Measurements from ENCODE around the gene BIN1.
A peak's percentile ranks its signal among the peaks of the same experiment; 100 is the strongest.

The BIN1 gene, protein sequence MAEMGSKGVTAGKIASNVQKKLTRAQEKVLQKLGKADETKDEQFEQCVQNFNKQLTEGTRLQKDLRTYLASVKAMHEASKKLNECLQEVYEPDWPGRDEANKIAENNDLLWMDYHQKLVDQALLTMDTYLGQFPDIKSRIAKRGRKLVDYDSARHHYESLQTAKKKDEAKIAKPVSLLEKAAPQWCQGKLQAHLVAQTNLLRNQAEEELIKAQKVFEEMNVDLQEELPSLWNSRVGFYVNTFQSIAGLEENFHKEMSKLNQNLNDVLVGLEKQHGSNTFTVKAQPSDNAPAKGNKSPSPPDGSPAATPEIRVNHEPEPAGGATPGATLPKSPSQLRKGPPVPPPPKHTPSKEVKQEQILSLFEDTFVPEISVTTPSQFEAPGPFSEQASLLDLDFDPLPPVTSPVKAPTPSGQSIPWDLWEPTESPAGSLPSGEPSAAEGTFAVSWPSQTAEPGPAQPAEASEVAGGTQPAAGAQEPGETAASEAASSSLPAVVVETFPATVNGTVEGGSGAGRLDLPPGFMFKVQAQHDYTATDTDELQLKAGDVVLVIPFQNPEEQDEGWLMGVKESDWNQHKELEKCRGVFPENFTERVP

DNA sequence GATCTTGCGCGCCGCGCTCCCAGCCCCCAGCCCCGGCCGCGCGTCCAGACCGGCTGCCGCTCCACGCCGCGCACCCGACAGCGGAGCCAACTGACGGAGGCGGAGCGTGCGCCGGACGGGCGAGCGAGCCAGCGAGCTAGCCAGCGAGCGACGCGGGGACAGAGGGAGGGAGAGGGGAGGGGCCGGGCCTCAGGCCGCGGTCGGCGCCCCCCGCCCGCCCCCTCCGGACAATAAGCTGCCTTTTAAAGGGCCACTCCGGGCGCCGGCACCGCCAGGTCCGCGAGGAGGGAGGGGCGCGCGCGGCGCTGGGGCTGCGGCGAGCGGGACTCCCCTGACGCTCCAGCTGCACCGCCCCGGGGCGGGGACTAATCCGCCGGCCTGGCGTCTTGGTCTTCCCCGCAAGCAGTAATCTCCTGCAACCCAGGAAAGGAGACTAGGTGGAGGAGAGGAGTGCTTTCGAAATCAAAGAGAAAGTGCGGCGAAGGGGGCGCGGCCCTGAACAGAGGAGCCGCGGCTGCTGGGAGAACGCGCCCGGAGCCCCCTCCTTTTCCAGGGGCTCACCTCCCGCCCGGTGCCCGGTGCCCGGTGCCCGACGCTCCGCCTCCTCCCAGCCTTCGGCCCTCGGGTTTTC is at the start of gene BIN1:
TSS of gene BIN1 (minus strand) at position 164 of the 631 bp plus-strand sequence. CDS start 211 bp downstream, outside the sequence.
- peak; percentile 81 for DNase-seq (ENCODE audit: low read depth)

- DNase-seq (ENCODE audit: low read depth): no peak
These were observed 49.0 kb upstream of the BIN1 start for GRCh38 chr2:127155947-127156346.

GRCh38 chr2:127155028-127155581 is 48.2 kb upstream of the BIN1 start:
- DNase-seq (ENCODE audit: low read depth): no peak

DNA sequence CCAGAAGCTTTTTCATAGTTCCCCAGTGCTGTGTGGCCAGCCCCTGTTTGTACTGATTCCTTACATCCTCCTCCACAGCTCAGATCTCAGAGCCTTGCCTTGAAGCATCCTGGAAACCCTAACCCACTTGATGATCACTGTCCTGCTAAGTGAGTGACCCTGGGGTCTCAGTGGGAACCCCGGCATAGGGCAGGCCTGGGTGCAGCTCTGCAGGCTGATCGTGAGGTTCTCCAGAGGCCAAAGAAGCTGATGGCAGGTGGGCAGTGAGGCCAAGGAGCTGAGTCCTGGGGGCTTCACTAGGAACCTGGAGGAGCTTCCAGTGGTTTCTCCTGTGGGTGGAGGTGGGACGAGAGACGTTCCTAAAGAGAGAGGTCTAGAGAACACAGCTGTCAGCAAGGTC is 47.4 kb upstream of the BIN1 start:
- DNase-seq (ENCODE audit: low read depth): no peak

DNA sequence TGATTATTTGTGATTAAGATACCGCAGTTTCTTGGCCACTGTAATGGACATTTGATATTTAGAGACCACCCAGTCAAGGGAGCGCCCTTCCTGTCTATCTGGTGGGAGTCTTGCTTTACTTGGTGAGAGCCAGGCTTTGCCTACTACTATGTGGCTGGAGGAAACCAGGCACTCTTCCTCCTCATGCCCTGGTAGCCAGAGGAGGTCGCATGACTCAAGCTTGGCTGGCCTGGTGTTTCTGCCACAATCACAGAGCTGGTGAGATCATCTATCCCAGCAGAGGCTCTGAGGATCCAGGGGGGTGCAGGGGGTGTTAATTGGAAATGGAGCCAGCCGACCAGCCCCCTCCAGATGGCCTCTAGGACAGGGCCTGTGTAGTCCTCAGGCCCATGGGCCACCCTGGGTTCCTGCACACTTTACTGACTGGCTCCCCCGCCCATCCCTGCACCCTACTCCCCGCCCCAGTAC is 46.8 kb upstream of the BIN1 start:
- DNase-seq (ENCODE audit: low read depth): peak; percentile 100

GRCh38 chr2:127150996-127151395 is 44.0 kb upstream of the BIN1 start:
- no peak for DNase-seq (ENCODE audit: low read depth)

DNA sequence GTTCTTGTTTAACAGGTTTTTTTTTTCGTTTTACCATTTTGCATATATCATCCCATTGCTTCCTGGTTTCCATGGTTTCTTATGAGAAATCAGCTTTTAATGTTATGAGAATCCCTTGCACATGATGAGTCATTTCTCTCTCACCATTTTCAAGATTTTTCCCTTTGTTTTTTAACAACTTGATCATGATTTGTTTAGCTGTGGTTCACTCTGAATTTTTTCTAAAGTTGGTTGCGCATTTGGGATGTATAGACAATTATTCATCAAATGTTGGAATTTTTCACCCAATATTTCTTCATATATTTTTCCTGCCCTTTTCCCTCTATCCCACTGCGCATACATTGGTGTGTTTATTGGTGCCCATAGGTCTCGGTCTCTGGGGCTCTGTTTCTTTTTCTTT is 42.4 kb upstream of the BIN1 start:
- peak; percentile 98 for DNase-seq (ENCODE audit: low read depth)

GRCh38 chr2:127146820-127147502 is 40.0 kb upstream of the BIN1 start:
- DNase-seq (ENCODE audit: low read depth): no peak

GRCh38 chr2:127146071-127146725 is 39.2 kb upstream of the BIN1 start:
- DNase-seq (ENCODE audit: low read depth): no peak

GRCh38 chr2:127145280-127145895 is 38.4 kb upstream of the BIN1 start:
- peak; percentile 66 for DNase-seq (ENCODE audit: low read depth)

GRCh38 chr2:127143841-127144782 is 37.2 kb upstream of the BIN1 start:
- no peak for DNase-seq (ENCODE audit: low read depth)

- DNase-seq (ENCODE audit: low read depth): no peak
These were observed 36.0 kb upstream of the BIN1 start for GRCh38 chr2:127142663-127143630.

GRCh38 chr2:127140538-127140937 is 33.6 kb upstream of the BIN1 start:
- DNase-seq (ENCODE audit: low read depth): no peak

GRCh38 chr2:127139766-127140165 is 32.8 kb upstream of the BIN1 start:
- no peak for DNase-seq (ENCODE audit: low read depth)

DNA sequence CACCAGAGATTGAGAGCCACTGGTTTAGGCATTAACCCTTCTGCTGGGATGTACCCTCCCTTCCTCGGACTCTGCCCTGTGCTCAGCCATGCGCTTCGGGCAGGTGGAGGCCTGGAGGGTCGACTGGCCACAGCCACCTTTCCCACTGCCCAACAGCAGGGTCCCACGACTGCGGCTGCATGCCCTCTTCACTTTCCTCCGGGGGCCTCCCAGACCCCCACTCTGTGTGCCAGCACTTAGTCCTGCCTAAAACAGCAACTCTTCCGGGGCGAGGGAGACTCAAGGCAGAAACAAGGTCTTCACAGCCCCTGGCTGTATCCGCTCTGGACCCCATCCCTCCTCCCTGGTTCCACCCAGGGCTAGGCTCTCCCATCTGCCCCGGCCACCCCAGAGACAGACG is 31.3 kb upstream of the BIN1 start:
- DNase-seq (ENCODE audit: low read depth): no peak

- no peak for DNase-seq (ENCODE audit: low read depth)
These were observed 30.8 kb upstream of the BIN1 start for GRCh38 chr2:127137741-127138140.

DNA sequence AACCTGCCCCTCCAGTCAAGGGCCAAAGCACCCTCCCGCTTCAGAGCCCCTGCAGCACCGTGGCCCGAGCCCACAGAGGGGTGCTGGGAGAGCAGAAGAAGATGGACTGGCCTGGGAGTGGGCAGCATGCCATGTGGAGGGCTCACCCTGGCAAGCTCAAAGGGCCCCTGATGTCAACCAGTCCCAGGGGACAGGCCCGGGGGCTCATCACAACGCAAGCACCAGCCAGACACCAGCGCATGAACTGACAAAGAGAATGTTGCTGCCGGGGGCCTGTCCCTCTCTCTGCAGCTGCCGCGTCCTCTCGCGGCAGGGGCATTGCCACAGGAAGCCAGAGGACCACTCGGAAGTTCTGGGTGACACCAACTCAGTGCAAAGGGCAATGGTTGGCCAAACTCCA is 30.3 kb upstream of the BIN1 start:
- no peak for DNase-seq (ENCODE audit: low read depth)
